Activated T-helper 1 cell treated with anti-CD3 and anti-CD28 coated beads, Interleukin-2, amount 50 U/mL, for 16 hours (primary cell): Measurements from ENCODE around the gene LRRC59.
A peak's percentile ranks its signal among the peaks of the same experiment; 100 is the strongest.

Source experiments
- DNase-seq, 2 donors: peaks; one replicate each; pipeline ENCODE4 v3.0.0-alpha.2; 2020; ENCODE audit warnings: low read depth in 1 of 2, low spot score in 1 of 2

Gene LRRC59

DNA sequence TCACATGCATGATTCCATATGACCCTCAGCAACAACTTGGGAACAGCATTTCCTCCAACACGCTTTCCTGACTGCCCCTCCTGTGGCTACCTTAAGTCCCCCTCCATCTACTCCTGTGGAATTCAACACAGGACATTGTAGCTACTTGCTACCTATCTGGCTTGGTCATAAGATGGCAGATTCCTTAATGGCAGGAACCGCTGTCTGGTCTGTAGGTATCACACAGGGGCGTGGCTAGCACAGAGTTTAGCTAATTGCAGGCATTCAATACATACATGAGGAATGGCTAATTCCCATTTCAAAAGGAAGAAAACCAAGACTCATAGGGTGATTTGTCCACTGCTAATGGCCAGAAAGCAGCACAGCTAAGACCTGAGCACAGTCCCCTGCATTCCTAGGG lies 8.6 kb downstream of the LRRC59 start:
- no peak for DNase-seq

- DNase-seq = no peak
Measured at GRCh38 chr17:50386510-50386909, 10.8 kb downstream of the LRRC59 start.

GRCh38 chr17:50382931-50383330 lies 14.4 kb downstream of the LRRC59 start:
- DNase-seq = no peak

- no peak for DNase-seq
Measured at GRCh38 chr17:50381920-50382319, 15.4 kb downstream of the LRRC59 start.

- DNase-seq = no peak
Measured at GRCh38 chr17:50381260-50381815, 16.0 kb downstream of the LRRC59 start.

GRCh38 chr17:50380369-50381259 lies 16.7 kb downstream of the LRRC59 start:
- DNase-seq = no peak

DNA sequence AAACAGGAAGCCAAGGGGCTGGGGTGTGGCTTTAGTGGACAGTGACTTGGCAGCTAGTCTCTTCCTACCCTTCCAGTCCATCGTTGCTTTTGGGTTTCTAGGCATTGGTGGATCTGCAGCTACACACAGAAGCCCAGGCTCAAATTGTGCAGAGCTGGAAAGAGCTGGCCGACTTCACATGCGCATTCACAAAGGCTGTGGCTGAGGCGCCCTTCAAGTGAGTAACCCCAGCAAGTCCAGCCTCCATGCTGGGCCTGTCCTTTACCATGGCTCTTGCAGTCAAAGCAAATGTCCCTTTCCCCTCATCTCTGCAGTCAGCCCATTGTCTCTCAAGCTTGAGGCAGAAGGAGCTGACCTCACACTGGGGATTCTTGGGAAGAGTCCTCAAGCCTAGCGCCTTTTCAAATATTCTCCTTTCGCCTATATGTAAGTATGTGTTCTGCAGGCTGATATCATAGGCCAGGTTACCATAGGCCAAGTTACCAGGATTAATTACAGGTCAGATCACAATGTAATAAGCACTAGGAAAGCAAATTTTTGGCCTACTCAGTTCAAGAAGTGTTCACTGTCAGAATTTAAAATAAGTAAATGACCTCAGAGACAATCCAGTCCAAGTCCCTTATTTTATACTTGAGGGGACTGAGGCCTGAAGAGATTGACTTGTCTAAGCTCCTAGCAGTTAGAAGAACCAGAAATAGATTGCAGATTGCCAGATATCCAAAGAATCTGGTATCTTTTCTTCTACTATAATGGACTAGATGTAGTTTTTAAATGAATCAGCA lies 17.8 kb downstream of the LRRC59 start:
- DNase-seq = no peak

DNA sequence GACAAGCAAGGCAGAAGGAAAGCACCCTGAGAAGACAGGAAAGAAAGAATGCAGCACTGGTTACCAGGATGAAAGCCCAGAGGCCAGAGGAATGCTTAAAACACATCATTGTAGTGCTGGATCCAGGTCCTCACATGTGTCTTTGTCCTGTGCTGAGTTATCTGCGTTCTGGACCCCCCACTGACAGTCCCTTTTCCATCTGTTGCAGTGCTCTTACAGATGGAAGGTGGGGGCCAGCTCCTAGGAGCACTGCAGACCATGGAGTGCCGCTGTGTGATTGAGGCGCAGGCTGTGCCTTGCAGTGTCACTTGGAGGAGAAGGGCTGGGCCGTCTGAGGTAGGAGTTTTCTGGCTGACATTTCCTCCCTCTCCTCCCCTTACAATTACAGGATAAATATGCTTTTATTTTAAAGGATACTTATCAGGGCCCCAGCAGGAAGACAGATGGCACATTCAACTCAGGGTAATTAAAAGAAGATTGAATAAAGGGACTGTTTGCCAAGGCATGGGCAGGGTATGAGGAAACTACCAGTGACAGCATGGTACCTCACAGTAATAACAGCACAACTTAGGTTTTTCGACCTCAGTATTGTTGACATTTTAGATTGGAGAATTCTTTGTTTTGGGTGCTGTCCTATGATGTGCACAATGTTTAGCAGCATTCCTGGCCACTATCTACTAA lies 21.3 kb downstream of the LRRC59 start:
- no peak for DNase-seq

DNA sequence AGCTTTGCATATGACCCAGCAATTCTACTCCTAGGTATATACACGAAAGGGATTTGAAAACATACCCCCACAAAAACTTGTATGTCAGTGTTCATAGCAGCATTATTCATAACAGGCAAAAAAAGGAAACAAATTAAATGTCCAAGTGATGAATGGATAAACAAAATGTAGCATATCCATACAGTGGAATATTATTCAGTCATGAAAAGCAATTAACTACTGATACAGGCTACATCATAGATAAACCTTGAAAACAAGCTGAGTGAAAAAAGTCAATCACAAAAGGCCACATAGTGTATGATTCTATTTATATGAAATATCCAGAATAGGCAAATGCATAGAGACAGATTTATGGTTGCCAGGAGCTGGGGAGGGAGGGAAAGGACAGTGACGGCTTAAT lies 23.6 kb downstream of the LRRC59 start:
- DNase-seq = no peak

DNA sequence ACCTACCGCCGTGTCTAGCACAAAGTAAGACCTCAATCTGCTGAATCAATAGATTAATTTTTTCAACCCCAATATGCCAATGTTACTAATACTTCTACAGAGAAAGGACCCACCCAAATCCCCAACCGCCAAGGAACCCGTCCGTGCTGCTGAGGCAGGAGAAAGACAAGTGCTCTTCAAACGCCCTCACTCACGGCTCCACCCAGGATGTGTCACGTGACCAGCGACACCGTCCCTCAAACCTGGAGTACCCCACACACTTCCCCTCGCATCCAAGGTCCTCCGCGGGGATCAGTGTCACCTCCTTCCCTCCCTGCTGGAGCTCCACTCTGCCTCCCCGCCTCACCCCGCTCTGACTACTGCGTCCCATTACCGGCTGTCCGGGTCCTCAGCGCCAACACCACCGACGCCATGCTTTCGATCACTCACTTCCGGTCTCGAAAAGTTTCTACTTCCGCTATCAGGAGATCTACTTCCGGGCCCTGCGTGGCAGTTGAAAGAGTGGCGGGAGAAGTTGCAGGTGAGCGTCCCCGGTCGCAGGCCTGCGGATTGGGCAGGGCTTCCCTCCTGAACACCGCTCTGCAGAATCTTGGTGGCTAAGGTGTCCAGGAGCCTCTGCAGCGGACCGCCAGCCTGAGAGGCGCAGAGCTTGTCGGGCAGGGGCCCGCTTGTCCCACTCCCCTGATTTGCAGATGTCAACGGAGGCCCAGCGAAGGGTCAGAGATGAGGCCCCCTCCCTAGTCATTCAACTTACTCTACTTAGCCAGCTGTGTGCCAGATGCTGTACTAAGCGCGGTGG lies 24.4 kb downstream of the LRRC59 start, which contains the start of the genes EME1 and MRPL27:
Gene EME1, plus strand, starts transcription at position 472 of the 799 bp plus-strand sequence. CDS start 1,980 bp downstream, outside the sequence.
Gene MRPL27, minus strand, starts transcription at position 427 of the 799 bp plus-strand sequence. Its CDS starts 14 bp downstream, at position 413.
- DNase-seq = peak; percentile 69 to 72

DNA sequence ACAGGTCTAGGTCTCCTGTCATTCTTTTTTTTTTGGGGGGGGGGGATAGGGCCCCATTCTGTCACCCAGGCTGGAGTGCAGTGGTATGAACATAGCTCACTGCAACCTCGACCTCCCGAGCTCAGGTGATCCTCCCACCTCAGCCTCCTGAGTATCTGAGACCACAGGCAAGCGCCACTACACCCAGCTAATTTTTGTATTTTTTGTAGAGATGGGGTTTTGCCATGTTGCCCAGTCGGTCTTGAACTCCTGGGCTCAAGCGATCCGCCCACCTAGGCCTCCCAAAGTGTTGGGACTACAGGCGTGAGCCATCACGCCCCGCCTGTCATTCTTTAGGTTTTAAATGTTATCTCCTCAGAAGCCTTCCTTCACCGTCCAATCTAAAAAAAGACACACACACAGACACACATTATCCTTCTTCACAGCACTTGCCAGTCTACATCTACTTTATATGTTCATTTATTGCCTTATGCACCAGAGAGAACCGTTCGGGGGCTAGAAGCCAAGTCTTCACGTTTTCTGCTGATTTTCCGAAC lies 25.0 kb downstream of the LRRC59 start:
- DNase-seq = no peak

- no peak for DNase-seq
Measured at GRCh38 chr17:50371526-50371925, 25.8 kb downstream of the LRRC59 start.

DNA sequence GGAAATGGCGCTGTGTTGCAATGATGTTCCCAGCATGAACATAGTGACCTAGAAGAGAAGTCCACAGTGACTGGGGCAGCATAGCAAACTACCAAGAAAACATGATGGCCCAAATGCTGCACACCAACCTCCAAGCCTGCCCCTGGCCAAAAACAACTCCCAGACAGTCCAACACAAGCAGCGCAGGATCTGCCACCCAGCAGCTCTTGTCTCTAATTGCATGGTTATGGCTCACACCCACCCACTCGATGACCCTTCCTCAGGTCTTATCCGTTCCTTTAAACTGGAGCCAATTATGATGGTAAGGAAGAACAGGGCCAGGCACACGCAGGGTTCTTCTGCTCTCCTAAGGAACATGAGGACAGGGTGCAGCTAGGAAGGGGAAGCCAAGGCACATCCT lies 27.3 kb downstream of the LRRC59 start:
- DNase-seq = no peak

GRCh38 chr17:50367401-50367800 lies 29.9 kb downstream of the LRRC59 start:
- DNase-seq = no peak

- no peak for DNase-seq
Measured at GRCh38 chr17:50365649-50366393, 31.5 kb downstream of the LRRC59 start.

- no peak for DNase-seq
Measured at GRCh38 chr17:50365165-50365564, 32.2 kb downstream of the LRRC59 start.

DNA sequence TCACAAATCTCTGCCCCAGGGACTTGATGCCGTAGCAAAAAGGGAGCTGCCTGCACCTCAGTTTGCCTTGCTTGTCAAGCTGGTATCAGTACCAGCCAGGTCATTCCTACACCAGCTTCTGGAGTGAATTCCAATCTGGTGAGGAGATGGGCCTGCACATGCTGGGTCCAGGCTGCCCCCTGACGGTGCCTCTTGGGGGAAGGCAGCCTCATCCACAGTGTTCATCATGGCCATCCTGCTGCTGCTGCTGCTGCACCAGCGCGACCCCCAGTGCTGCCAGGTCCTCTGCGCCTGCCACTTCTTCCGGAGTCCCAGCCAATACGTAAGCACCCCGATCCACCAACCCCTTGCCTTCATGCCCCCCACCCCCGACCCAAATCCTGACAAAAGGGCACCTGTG lies 32.6 kb downstream of the LRRC59 start:
- DNase-seq = no peak

GRCh38 chr17:50364061-50364458 lies 33.3 kb downstream of the LRRC59 start:
- no peak for DNase-seq
